MG63 (cell line): ENCODE data around the gene SND1. TPM values are rescaled to one million over a fixed set of nuclear protein-coding genes. Genes with fewer than 3 reads are reported as not detected.

Source experiments
- DNase-seq: peaks from one replicate; pipeline ENCODE4 v3.0.0-alpha.2; 2020
- H3K27me3 ChIP-seq: fragments of 250-450 bp; sonication (Bioruptor Pico); 2 replicates; pipeline ENCODE4 v1.5.1; 2020; ENCODE audit warnings: mild to moderate bottlenecking, moderate library complexity
- H3K36me3 ChIP-seq: fragments of 250-450 bp; sonication (Bioruptor Pico); 2 replicates; pipeline ENCODE4 v1.5.1; 2020; ENCODE audit warnings: mild to moderate bottlenecking, moderate library complexity
- H3K4me3 ChIP-seq: fragments of 250-450 bp; sonication (Bioruptor Pico); 2 replicates; pipeline ENCODE4 v1.5.1; 2020; ENCODE audit warnings: mild to moderate bottlenecking, moderate library complexity
- H3K9me3 ChIP-seq: fragments of 250-450 bp; sonication (Bioruptor Pico); 2 replicates; pipeline ENCODE4 v1.5.1; 2020; ENCODE audit warnings: mild to moderate bottlenecking, moderate library complexity
- total RNA-seq: library from RNA; depleted of rRNA; stranded (reverse); fragments of >200 nt; shearing (Covaris generic); gene quantifications from 2 replicates; pipeline ENCODE4 v1.2.3, GENCODE V29; 2014; ENCODE audit warnings: low replicate concordance

The SND1 gene
- total RNA-seq, 1 experiment from 2014 or later, result 66.4 TPM

GRCh38 chr7:128119036-128119435 is 467.0 kb downstream of the SND1 start:
- no peak for DNase-seq
- H3K27me3 ChIP-seq, result no peaks in the 10 kb centered on the region

GRCh38 chr7:128120116-128120515 is 468.1 kb downstream of the SND1 start:
- H3K27me3 ChIP-seq, result no peaks in the 10 kb centered on the region
- DNase-seq, result no peak
- H3K36me3 ChIP-seq, result no peaks in the 10 kb centered on the region

More at GRCh38 chr7:128119036-128119435, 467.0 kb downstream of the SND1 start:
- no peaks in the 10 kb centered on the region for H3K9me3 ChIP-seq
- H3K36me3 ChIP-seq, result no peaks in the 10 kb centered on the region
- H3K4me3 ChIP-seq, result no peak overlapping the region

GRCh38 chr7:128120976-128121490 is 469.0 kb downstream of the SND1 start:
- H3K27me3 ChIP-seq, result no peaks in the 10 kb centered on the region
- no peaks in the 10 kb centered on the region for H3K9me3 ChIP-seq
- H3K36me3 ChIP-seq, result no peaks in the 10 kb centered on the region
- H3K4me3 ChIP-seq, result no peak overlapping the region
- no peak for DNase-seq

More at GRCh38 chr7:128120116-128120515, 468.1 kb downstream of the SND1 start:
- Histone ChIP-seq H3K9me3 (no peaks in the 10 kb centered on the region), H3K4me3 (no peak overlapping the region)

DNA sequence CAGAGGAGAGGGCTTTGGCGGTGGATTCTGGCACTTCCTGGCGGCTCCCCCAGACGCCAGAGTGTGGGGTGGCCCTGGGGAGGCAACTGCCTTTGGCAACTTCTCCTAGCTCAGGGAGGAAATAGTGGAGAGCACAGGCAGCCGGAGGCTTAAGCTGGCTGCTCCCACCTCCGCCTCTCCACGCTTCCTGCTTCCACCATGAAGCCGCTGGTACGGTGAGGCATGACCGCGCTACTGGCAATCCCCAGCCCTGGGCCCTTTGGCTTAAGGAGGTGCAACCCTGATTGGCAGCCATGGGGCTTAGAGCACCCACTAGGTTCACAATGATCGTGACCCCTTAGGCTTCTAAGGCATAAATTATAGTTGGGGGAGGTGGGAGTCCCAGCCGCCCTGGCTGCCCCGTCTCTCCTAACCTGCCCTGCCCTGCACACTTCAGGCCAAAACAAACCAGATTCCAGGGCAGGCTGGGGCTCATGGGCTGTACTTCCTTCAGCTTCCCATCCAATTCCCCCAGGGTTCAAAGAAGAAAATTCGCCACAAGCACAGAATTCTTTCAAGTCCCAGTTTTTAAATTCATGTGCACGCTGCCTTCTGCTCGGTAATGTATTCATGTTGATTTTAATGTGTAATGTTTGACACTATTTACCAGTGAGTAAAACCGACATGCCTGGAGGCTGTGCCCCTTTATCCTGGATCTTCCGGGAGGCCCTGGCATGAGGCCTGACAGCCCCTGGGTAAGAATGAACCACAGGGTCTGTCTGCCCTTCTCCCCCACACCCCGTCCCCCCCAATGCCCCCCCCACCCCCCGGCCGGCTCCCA is 469.9 kb downstream of the SND1 start:
- Histone ChIP-seq H3K9me3 (no peaks in the 10 kb centered on the region), H3K4me3 (no peak overlapping the region), H3K27me3 (no peaks in the 10 kb centered on the region), H3K36me3 (no peaks in the 10 kb centered on the region)
- DNase-seq, result no peak

- no peaks in the 10 kb centered on the region for H3K27me3 ChIP-seq
- no peak overlapping the region for H3K4me3 ChIP-seq
- no peaks in the 10 kb centered on the region for H3K36me3 ChIP-seq
- H3K9me3 ChIP-seq, result no peaks in the 10 kb centered on the region
- no peak for DNase-seq
Measured at GRCh38 chr7:128122576-128123290, 470.7 kb downstream of the SND1 start.

GRCh38 chr7:128123291-128124037 is 471.5 kb downstream of the SND1 start:
- Histone ChIP-seq H3K9me3 (no peaks in the 10 kb centered on the region), H3K36me3 (no peaks in the 10 kb centered on the region), H3K27me3 (peaks cover under 1% of the 10 kb centered on the region; the same call in 1 of the 2 replicates), H3K4me3 (no peak overlapping the region)
- no peak for DNase-seq

DNA sequence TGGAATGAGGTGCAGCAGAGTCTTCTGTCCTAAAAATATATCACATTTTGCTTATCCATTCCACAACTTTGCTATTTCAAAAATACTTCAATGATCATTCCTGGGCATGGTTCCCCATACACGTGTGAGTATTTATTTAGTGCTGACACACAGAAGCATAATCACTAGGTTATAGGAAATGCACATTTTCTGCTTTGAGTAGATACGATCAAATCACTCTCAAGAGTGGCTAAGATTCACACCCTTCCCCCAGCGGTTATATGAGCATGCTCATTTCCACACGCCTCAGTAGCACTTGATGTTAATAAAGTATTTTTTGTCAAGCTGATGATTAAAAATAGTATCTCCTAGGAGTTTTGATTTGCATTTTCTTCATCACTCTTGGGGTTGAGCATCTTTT is 472.8 kb downstream of the SND1 start:
- no peak overlapping the region for H3K4me3 ChIP-seq
- H3K36me3 ChIP-seq, result no peaks in the 10 kb centered on the region
- no peaks in the 10 kb centered on the region for H3K9me3 ChIP-seq
- peaks cover 3% of the 10 kb centered on the region; the same call in 1 of the 2 replicates for H3K27me3 ChIP-seq
- DNase-seq, result no peak

GRCh38 chr7:128125816-128126215 is 473.8 kb downstream of the SND1 start:
- Histone ChIP-seq H3K27me3 (peaks cover 3% of the 10 kb centered on the region; the same call in 1 of the 2 replicates), H3K9me3 (no peaks in the 10 kb centered on the region), H3K4me3 (no peak overlapping the region), H3K36me3 (no peaks in the 10 kb centered on the region)
- no peak for DNase-seq

DNA sequence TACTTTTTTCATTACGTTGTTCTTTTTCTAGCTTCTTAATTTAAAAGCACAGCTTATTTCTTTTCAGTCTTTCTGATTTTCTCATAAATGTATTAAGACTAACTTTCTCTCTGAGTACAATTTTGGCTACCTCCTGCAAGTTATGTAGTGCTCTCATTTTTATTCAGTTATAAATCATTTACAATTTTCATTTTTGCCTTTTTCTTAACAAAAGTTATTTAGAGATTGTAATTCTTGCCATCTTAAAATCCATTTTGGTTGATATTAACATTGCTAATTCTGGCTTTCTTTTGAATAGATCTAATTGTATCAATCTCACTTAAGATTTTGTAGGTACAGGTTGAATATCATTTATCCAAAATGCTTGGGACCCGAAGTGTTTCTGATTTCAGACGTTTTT is 476.4 kb downstream of the SND1 start:
- peaks cover 3% of the 10 kb centered on the region; the same call in 1 of the 2 replicates for H3K27me3 ChIP-seq

GRCh38 chr7:128129224-128129864 is 477.4 kb downstream of the SND1 start:
- DNase-seq, result no peak
- H3K27me3 ChIP-seq, result peaks cover 3% of the 10 kb centered on the region; the same call in 1 of the 2 replicates

More for the DNA sequence above, 476.4 kb downstream of the SND1 start:
- Histone ChIP-seq H3K9me3 (no peaks in the 10 kb centered on the region), H3K4me3 (no peak overlapping the region), H3K36me3 (no peaks in the 10 kb centered on the region)
- no peak for DNase-seq

GRCh38 chr7:128131115-128131514 is 479.1 kb downstream of the SND1 start:
- no peak for DNase-seq
- H3K36me3 ChIP-seq, result no peaks in the 10 kb centered on the region
- peaks cover 7% of the 10 kb centered on the region for H3K27me3 ChIP-seq
- H3K4me3 ChIP-seq, result no peak overlapping the region
- no peaks in the 10 kb centered on the region for H3K9me3 ChIP-seq

More at GRCh38 chr7:128129224-128129864, 477.4 kb downstream of the SND1 start:
- Histone ChIP-seq H3K9me3 (no peaks in the 10 kb centered on the region), H3K4me3 (no peak overlapping the region), H3K36me3 (no peaks in the 10 kb centered on the region)

- peaks cover 7% of the 10 kb centered on the region for H3K27me3 ChIP-seq
- no peaks in the 10 kb centered on the region for H3K9me3 ChIP-seq
- H3K36me3 ChIP-seq, result no peaks in the 10 kb centered on the region
- DNase-seq, result no peak
- no peak overlapping the region for H3K4me3 ChIP-seq
Measured at GRCh38 chr7:128131731-128132130, 479.7 kb downstream of the SND1 start.

DNA sequence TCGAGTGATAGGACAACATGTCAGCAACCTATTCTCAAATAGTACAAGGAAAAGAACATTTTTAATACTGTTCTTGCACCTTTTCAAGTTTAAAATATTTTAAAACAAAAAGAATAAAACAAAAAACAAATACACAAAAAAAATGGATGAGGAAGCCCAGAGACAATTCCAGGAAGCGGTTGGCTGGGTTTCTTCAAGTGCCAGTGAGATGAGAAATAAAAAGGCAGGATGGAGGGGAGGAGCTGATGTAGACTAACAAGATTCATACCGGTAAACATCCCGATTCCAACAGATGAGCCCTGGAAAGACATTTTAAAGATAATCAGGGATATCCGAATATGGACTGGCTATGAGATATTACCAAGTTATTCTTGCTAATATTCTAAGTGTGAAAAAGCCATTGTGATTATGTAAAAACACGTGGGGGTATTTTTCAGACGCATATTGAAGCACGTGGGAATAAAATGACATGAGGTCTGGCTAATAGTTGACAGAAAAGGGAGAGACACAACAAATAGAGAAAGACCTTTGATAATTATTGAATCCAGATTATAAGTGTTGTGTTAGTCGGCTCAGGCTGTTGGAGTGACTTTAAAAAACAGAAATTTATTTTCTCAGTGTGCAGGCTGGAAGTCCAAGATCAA is 480.6 kb downstream of the SND1 start:
- no peak for DNase-seq
- Histone ChIP-seq H3K9me3 (no peaks in the 10 kb centered on the region), H3K27me3 (peaks cover 7% of the 10 kb centered on the region), H3K4me3 (no peak overlapping the region), H3K36me3 (no peaks in the 10 kb centered on the region)

- Histone ChIP-seq H3K27me3 (peaks cover 13% of the 10 kb centered on the region; the same call in 1 of the 2 replicates), H3K36me3 (no peaks in the 10 kb centered on the region), H3K4me3 (no peak overlapping the region), H3K9me3 (no peaks in the 10 kb centered on the region)
- no peak for DNase-seq
Measured at GRCh38 chr7:128135159-128135514, 483.1 kb downstream of the SND1 start.

GRCh38 chr7:128135515-128136214 is 483.7 kb downstream of the SND1 start:
- peak overlapping the region; percentile 41 for H3K4me3 ChIP-seq
- peaks cover 13% of the 10 kb centered on the region; the same call in 1 of the 2 replicates for H3K27me3 ChIP-seq
- no peaks in the 10 kb centered on the region for H3K36me3 ChIP-seq
- DNase-seq, result peak; percentile 27
- no peaks in the 10 kb centered on the region for H3K9me3 ChIP-seq
